Activated CD8-positive, alpha-beta memory T cell treated with anti-CD3 and anti-CD28 coated beads for 36 hours (primary cell): ENCODE measurements around the gene PGBD5. TPM values are rescaled to one million over a fixed set of nuclear protein-coding genes. Genes with fewer than 3 reads are reported as not detected.

ENCODE experiments used
- CTCF ChIA-PET: fragments of 350-600 bp; sonication (Branson Sonifier 250); formaldehyde crosslinking; loops from one replicate; lab custom pipeline; 2021; ENCODE audit warnings: antibody characterized with exemption; lab: Charles Lee
- POLR2A ChIA-PET: fragments of 350-600 bp; sonication (Branson Sonifier 250); formaldehyde crosslinking; loops from one replicate; lab custom pipeline; 2021; ENCODE audit warnings: antibody characterized with exemption; lab: Charles Lee
- total RNA-seq, 2 experiments: library from RNA; stranded (reverse); gene quantifications; one replicate each; pipeline ENCODE4 v1.2.3, GENCODE V29; 2021

PGBD5 gene
- total RNA-seq, 2 experiments from 2014 or later: 0.04 TPM; not detected in 1

DNA sequence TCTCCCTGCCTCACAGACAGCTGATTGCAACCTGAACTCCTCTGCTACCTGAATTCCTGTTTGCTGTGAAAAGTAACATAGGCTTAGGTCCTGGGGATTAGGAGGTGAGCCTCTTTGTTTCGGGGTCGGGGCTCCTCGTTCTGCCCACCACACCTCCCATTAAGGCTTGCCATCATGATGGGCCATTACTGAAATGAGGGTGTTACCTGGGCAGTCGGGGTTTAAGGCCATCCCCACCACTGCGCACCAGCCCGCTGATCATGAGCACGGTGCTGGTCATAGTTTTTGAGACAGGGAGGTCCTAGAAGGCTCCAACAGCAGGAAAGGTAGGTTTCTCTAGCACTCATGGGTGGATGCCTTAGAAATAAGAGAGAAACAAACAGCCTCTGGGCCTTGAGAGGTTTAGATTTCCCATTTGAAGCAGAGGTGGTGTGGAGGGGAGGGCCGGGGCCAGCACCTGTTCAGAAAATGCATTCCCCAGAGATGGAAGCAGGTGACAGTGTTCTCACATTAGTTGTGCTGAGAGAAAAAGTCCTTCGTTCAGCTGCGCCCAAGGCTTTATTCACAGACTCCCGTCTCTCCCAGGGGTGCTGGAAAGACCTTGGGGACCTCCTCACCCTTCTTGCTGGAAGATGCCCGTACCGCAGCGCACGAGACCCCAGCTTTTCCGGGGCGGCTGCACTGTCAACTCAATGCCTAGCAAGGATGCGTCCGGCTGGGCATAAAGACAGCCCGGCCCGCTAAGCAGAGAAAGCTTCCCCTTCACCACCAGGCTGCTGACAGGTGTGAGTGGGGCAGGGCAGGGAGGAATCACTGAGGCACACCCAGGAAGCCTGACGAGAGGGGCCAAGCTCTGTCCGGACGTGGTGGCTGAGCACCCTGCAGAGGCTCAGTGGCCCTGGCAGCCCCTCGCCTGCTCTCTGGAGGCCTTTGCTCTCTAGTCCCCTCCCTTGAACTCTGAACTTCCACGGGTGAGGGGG, 125.5 kb downstream of the PGBD5 start:
- ChIA-PET POLR2A (no interaction called here), CTCF (no interaction called here)

GRCh38 chr1:230299191-230300006, 126.7 kb downstream of the PGBD5 start:
- POLR2A ChIA-PET: no interaction called here
- CTCF ChIA-PET: no interaction called here

DNA sequence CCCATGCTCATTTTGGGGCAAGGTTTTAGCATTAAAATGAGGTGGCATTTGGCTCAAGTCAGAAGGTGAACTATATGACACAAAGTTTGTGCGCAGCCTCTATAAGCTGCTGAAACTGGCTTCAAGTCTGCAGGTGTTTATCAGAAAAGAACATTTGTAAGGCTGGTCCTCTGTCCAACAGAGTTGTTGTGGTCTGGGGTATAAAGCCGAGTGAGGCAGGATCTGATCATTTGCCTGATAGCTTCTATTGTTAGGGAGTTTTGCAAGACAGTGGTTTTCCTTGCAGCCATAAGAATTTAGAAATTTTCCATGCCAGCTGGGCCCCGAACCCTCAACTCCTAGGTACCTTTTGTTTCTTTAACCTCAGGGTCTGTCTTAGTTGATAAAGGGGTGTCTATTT, 130.8 kb downstream of the PGBD5 start:
- ChIA-PET POLR2A (no interaction called here), CTCF (no interaction called here)

DNA sequence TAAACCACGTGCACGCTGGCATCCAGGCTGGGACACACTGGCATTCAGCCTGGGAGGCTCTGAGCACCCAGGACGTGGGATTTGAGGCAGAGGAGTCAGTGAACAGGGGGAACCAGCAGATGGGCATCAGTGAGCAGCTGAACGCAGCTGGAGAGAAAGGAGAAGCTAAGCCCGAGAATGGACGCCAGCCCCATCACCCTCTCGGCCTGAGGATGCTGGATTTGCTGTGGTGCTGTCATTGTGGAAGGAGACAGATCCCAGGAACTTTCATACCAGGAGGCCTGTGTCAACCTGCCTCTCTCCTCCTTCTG, 132.8 kb downstream of the PGBD5 start:
- ChIA-PET CTCF (no interaction called here), POLR2A (no interaction called here)

GRCh38 chr1:230292689-230293389, 133.3 kb downstream of the PGBD5 start:
- CTCF ChIA-PET: no interaction called here

DNA sequence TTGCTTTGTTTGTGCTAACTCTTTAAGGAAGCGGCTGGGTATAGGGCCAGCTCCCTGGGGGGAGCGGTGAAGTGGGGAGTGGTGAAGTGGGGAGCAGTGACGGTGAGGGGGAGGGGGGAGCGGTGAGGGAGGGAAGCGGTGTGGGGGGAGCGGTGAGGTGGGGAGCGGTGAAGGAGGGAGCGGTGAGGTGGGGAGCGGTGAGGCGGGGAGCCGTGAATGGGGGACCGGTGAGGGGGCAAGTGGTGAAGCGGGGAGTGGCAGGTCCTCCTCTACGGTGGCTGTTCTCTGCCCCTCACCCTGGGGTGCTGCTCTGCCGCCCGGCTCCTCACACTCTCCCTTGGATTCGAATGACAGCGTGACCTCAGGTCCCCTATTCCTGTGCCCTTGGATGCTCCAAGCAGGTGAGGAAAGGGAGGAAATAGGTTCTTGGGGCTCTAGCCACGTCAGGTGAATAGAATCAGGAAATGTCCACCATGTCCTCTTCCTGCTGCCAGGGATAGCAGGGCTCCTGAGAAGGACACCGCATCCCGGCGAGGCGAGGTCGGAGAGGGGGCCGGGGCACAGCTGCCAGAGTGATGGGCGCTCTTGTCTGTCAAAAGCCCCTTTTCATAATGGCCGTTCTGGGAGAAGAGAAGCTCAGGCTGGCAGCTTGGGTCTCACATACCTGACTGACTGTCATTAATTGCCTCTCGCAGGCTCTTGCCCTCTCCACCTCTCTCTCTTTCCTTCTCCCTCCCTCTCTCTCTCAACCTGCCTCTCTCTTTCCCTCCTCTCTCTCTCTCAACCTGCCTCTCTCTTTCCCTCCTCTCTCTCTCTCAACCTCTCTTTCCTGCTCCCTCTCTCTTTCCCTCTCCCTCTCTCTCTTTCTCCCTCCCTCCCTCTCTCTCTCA, 134.2 kb downstream of the PGBD5 start:
- CTCF ChIA-PET: no interaction called here
- POLR2A ChIA-PET: no interaction called here

More at GRCh38 chr1:230292689-230293389, 133.3 kb downstream of the PGBD5 start:
- POLR2A ChIA-PET: no interaction called here

DNA sequence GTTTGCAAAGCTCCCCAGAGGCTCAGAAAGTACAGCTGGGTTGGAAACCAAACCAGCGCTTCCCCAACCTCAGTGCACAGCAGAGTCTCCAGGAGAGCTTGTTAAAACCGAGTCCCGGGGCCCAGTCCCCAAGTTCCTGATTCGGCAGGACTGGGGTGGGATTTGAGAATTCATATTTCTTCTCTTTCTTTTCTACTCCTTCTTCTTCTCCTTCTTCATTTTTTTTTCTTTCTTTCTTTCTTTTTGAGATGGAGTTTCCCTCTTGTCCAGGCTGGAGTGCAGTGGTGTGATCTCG, 136.8 kb downstream of the PGBD5 start:
- POLR2A ChIA-PET: no interaction called here
- CTCF ChIA-PET: no interaction called here

GRCh38 chr1:230288641-230289349, 137.3 kb downstream of the PGBD5 start:
- ChIA-PET CTCF (no interaction called here), POLR2A (no interaction called here)

DNA sequence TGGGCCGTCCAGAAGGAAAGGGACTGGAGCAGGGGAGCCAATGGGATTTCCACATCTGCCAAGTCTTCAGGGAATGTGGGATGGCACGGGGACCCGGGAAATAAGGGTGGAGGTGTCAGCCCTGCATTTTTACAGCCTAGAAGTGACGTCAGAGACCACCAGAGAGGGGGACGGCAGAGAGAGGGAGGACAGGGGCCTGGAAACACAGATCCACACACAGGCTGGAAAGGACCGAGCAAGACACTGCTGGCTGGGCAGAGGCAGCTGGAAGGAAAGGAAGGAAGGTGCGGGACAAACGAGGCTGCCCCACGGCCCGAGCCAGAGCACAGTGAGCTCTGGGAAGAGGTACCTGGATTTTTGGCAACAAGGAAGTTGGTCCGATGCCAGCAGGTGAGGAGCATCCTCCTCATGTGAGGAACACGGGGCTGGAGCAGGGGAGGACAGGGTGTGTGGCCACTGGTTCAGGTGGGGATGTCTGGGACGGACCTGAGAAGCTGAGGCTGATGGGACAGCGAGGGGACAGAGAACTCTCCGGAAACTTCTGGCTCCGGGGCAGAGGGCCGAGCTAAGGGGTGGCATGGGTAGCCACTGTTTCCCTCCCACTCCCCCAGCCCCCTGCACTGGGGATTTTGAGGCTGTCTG, 138.3 kb downstream of the PGBD5 start:
- ChIA-PET CTCF (no interaction called here), POLR2A (no interaction called here)

DNA sequence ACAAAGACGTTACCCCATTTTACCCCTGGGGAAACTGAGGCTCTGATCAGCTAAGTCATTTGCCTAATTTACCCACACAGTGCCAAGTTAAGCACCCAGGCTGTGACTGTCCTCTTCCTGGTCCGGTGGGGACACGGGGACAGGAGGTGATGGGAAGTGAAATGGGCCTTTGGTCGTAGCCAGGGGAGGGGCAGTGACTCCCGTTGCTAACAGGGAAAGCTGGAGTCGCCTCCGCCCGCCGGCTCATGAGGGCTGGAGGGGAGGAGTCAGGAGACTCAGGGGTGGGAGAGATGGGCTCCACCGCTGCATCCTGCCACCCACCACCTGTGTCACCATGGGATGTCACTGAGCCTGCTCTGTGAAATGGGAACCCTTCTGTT, 139.3 kb downstream of the PGBD5 start:
- ChIA-PET POLR2A (no interaction called here), CTCF (no interaction called here)

- CTCF ChIA-PET: no interaction called here
- POLR2A ChIA-PET: no interaction called here
These were observed 139.8 kb downstream of the PGBD5 start for GRCh38 chr1:230286166-230286889.

- CTCF ChIA-PET: no interaction called here
- POLR2A ChIA-PET: no interaction called here
These were observed 140.8 kb downstream of the PGBD5 start for GRCh38 chr1:230285351-230285750.

GRCh38 chr1:230284891-230285290, 141.2 kb downstream of the PGBD5 start:
- ChIA-PET POLR2A (no interaction called here), CTCF (no interaction called here)

- ChIA-PET POLR2A (no interaction called here), CTCF (no interaction called here)
These were observed 142.5 kb downstream of the PGBD5 start for GRCh38 chr1:230283678-230284077.

GRCh38 chr1:230282157-230282556, 144.0 kb downstream of the PGBD5 start:
- ChIA-PET POLR2A (no interaction called here), CTCF (no interaction called here)

- POLR2A ChIA-PET: no interaction called here
- CTCF ChIA-PET: no interaction called here
These were observed 144.6 kb downstream of the PGBD5 start for GRCh38 chr1:230281556-230281955.

- POLR2A ChIA-PET: no interaction called here
These were observed 145.2 kb downstream of the PGBD5 start for GRCh38 chr1:230280906-230281413.

More at GRCh38 chr1:230280906-230281413, 145.2 kb downstream of the PGBD5 start:
- CTCF ChIA-PET: interaction anchor here (1.0 to 1.1 kb wide), 2 partner anchors 27 to 231 kb away, joined by 3 to 4 read pairs; no protein-coding TSS in a partner anchor
